Vagina (tissue), 2 donors: ENCODE data around the gene PLCB1.

Experiments
- POLR2A ChIP-seq, 2 donors: fragments of 450-650 bp; IDR thresholded peaks; one replicate each; pipeline ENCODE4 v1.6.1; 2017; ENCODE audit warnings: antibody characterized with exemption in 2 of 2, mild to moderate bottlenecking in 2 of 2, moderate library complexity in 2 of 2
- TF ChIP-seq, protein P1 (sequence below), 3 experiments: fragments of 450-650 bp in 2 of 3; fragments of 200-600 bp in 1 of 3; sonication (generic) in 1 of 3; IDR thresholded peaks; one replicate each; pipeline ENCODE4 v1.5.1; 2017 to 2019; ENCODE audit warnings: antibody characterized with exemption in 3 of 3, mild to moderate bottlenecking in 2 of 3, moderate library complexity in 2 of 3

DNA sequence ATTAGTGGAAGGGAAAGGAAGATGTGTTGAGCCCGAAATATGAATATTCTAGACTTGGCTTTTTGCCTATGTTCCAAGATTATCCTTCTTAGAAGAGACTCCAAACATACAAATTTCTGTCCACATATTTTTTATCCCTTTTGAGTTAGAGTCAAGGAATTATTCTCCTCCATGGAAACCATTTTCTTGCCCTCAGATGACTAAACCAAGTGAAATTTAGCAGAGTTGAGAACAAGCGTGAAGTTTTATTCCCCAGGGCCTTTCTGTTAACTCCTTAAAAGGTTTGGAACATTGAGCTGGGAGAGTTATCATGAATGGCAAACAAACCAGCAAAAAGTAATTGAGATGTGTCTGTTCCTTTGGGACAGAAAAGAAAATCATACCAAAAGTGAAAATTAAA, 650.7 kb downstream of the PLCB1 start:
- no peak for TF ChIP-seq POLR2A (IDR thresholded peaks at IDR 0.05)
- TF ChIP-seq, protein P1, sequence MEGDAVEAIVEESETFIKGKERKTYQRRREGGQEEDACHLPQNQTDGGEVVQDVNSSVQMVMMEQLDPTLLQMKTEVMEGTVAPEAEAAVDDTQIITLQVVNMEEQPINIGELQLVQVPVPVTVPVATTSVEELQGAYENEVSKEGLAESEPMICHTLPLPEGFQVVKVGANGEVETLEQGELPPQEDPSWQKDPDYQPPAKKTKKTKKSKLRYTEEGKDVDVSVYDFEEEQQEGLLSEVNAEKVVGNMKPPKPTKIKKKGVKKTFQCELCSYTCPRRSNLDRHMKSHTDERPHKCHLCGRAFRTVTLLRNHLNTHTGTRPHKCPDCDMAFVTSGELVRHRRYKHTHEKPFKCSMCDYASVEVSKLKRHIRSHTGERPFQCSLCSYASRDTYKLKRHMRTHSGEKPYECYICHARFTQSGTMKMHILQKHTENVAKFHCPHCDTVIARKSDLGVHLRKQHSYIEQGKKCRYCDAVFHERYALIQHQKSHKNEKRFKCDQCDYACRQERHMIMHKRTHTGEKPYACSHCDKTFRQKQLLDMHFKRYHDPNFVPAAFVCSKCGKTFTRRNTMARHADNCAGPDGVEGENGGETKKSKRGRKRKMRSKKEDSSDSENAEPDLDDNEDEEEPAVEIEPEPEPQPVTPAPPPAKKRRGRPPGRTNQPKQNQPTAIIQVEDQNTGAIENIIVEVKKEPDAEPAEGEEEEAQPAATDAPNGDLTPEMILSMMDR (IDR thresholded peaks at IDR 0.05): no peak
